Karpas-422 (cell line): Measurements from ENCODE around the gene ASXL2. TPM values are rescaled to one million over a fixed set of nuclear protein-coding genes. Genes with fewer than 3 reads are reported as not detected.
A peak's percentile ranks its signal among the peaks of the same experiment; 100 is the strongest.
"Not testable (repeated sequence)": the region's sequence is repeated elsewhere in the genome, so short reads cannot be mapped to it uniquely, and the experiment has no call there.

ENCODE experiments used
- DNase-seq: peaks from one replicate; pipeline ENCODE4 v3.0.0-alpha.2; 2015
- H2AFZ ChIP-seq: fragments of 200-600 bp; sonication (generic); 2 replicates; pipeline ENCODE4 v1.6.1; 2014; ENCODE audit warnings: antibody characterized with exemption, low read length, mixed read lengths
- H3K27ac ChIP-seq: fragments of 200-600 bp; sonication (generic); 2 replicates; pipeline ENCODE4 v1.5.1; 2014; ENCODE audit warnings: mild to moderate bottlenecking, low read length, moderate library complexity
- H3K27me3 ChIP-seq: fragments of 200-600 bp; sonication (generic); 2 replicates; pipeline ENCODE4 v1.6.1; 2014; ENCODE audit warnings: low read length, mixed read lengths
- H3K36me3 ChIP-seq: fragments of 200-600 bp; sonication (generic); 2 replicates; pipeline ENCODE4 v1.6.1; 2014; ENCODE audit warnings: low read length, mixed read lengths; ENCODE audit not compliant: insufficient read depth
- H3K4me1 ChIP-seq: fragments of 200-600 bp; sonication (generic); 2 replicates; pipeline ENCODE4 v1.6.1; 2014; ENCODE audit warnings: mild to moderate bottlenecking, low read length, mixed read lengths
- H3K4me2 ChIP-seq: fragments of 200-600 bp; sonication (generic); 2 replicates; pipeline ENCODE4 v1.6.1; 2014; ENCODE audit warnings: low read length, low read depth, mild to moderate bottlenecking; ENCODE audit not compliant: poor library complexity, severe bottlenecking
- H3K4me3 ChIP-seq: fragments of 200-600 bp; sonication (generic); 2 replicates; pipeline ENCODE4 v1.5.1; 2014; ENCODE audit warnings: mild to moderate bottlenecking, antibody characterized with exemption, low read length, mixed read lengths
- H3K79me2 ChIP-seq: fragments of 200-600 bp; sonication (generic); 2 replicates; pipeline ENCODE4 v1.6.1; 2014; ENCODE audit warnings: mild to moderate bottlenecking, low read length, mixed read lengths
- H3K9ac ChIP-seq: fragments of 200-600 bp; sonication (generic); 2 replicates; pipeline ENCODE4 v1.6.0; 2014; ENCODE audit warnings: low read length
- H3K9me2 ChIP-seq: fragments of 200-600 bp; sonication (generic), shearing (Covaris generic); replicated peaks from 2 replicates; pipeline ENCODE4 v1.6.0; 2014; ENCODE audit warnings: mild to moderate bottlenecking, low read length, moderate library complexity; ENCODE audit not compliant: insufficient read depth
- H3K9me3 ChIP-seq: fragments of 300-700, 200-600 bp; sonication (generic); 2 replicates; pipeline ENCODE4 v1.6.1; 2014; ENCODE audit warnings: low read length, mixed read lengths
- H4K20me1 ChIP-seq: fragments of 200-600 bp; sonication (generic); 2 replicates; pipeline ENCODE4 v1.6.1; 2014; ENCODE audit warnings: mild to moderate bottlenecking, antibody characterized with exemption, low read length, low read depth; ENCODE audit not compliant: insufficient read depth
- total RNA-seq: library from RNA; depleted of rRNA; stranded (reverse); fragments of >200 nt; shearing (Covaris generic); gene quantifications from 2 replicates; pipeline ENCODE4 v1.2.3, GENCODE V29; 2014; ENCODE audit warnings: low replicate concordance

ASXL2 gene
- total RNA-seq, 1 experiment from 2014 or later = 17.6 TPM

GRCh38 chr2:25853038-25853638 lies 25.1 kb downstream of the ASXL2 start:
- H3K9me3 ChIP-seq = no peaks in the 10 kb centered on the region
- no peaks in the 10 kb centered on the region for H3K27me3 ChIP-seq
- no peak overlapping the region for H2AFZ ChIP-seq
- no peaks in the 10 kb centered on the region for H3K9me2 ChIP-seq
- DNase-seq = peak; percentile 53
- H4K20me1 ChIP-seq = peaks cover 3% of the 10 kb centered on the region
- no peak overlapping the region for H3K9ac ChIP-seq
- H3K4me3 ChIP-seq = no peak overlapping the region
- peak overlapping the region; percentile 37; the same call in 1 of the 2 replicates for H3K27ac ChIP-seq
- H3K4me1 ChIP-seq = peaks cover 37% of the 10 kb centered on the region
- H3K79me2 ChIP-seq = peaks cover 87% of the 10 kb centered on the region
- peak overlapping the region; percentile 0 for H3K4me2 ChIP-seq
- no peaks in the 10 kb centered on the region for H3K36me3 ChIP-seq

- Histone ChIP-seq H3K79me2 (peaks cover 87% of the 10 kb centered on the region), H3K4me2 (peak overlapping the region; percentile 27), H4K20me1 (no peaks in the 10 kb centered on the region; the same call in 1 of the 2 replicates), H3K27me3 (no peaks in the 10 kb centered on the region), H3K36me3 (no peaks in the 10 kb centered on the region), H3K27ac (peak overlapping the region; percentile 55), H3K9me2 (no peaks in the 10 kb centered on the region), H2AFZ (no peak overlapping the region), H3K4me1 (peaks cover 37% of the 10 kb centered on the region), H3K9me3 (no peaks in the 10 kb centered on the region), H3K9ac (peak overlapping the region; percentile 8; the same call in 1 of the 2 replicates), H3K4me3 (no peak overlapping the region)
- DNase-seq = peak; percentile 86
These were observed 26.4 kb downstream of the ASXL2 start for GRCh38 chr2:25851740-25852503.

GRCh38 chr2:25850400-25850799 lies 27.9 kb downstream of the ASXL2 start:
- not testable (repeated sequence) for H3K27me3 ChIP-seq, H3K4me2 ChIP-seq, H3K9me2 ChIP-seq, H3K4me3 ChIP-seq, H3K9ac ChIP-seq, H3K36me3 ChIP-seq, DNase-seq, H3K9me3 ChIP-seq, H4K20me1 ChIP-seq, H3K27ac ChIP-seq, H2AFZ ChIP-seq
- peaks cover 37% of the 10 kb centered on the region for H3K4me1 ChIP-seq
- peaks cover 96% of the 10 kb centered on the region for H3K79me2 ChIP-seq

- H4K20me1 ChIP-seq, H3K9ac ChIP-seq, H3K9me2 ChIP-seq, H3K9me3 ChIP-seq, DNase-seq, H3K27ac ChIP-seq, H3K4me3 ChIP-seq, H2AFZ ChIP-seq, H3K36me3 ChIP-seq, H3K27me3 ChIP-seq, H3K4me2 ChIP-seq: not testable (repeated sequence)
- H3K4me1 ChIP-seq = peaks cover 30% of the 10 kb centered on the region
- H3K79me2 ChIP-seq = peaks cover 95% of the 10 kb centered on the region
These were observed 28.9 kb downstream of the ASXL2 start for GRCh38 chr2:25849350-25849749.

- Histone ChIP-seq H3K4me2 (no peak overlapping the region), H3K9me2 (no peaks in the 10 kb centered on the region), H3K4me3 (no peak overlapping the region), H3K27ac (no peak overlapping the region), H3K79me2 (peaks cover 81% of the 10 kb centered on the region), H3K27me3 (no peaks in the 10 kb centered on the region), H3K9ac (no peak overlapping the region), H3K4me1 (no peaks in the 10 kb centered on the region), H3K9me3 (no peaks in the 10 kb centered on the region), H3K36me3 (peaks cover 4% of the 10 kb centered on the region; the same call in 1 of the 2 replicates), H4K20me1 (no peaks in the 10 kb centered on the region), H2AFZ (no peak overlapping the region)
- DNase-seq = no peak
These were observed 32.3 kb downstream of the ASXL2 start for GRCh38 chr2:25845843-25846505.

- H3K9me3 ChIP-seq = no peaks in the 10 kb centered on the region
- H3K4me2 ChIP-seq = no peak overlapping the region
- no peaks in the 10 kb centered on the region for H4K20me1 ChIP-seq
- H3K9me2 ChIP-seq = no peaks in the 10 kb centered on the region
- H3K9ac ChIP-seq = no peak overlapping the region
- H3K4me3 ChIP-seq = no peak overlapping the region
- H2AFZ ChIP-seq = no peak overlapping the region
- no peak overlapping the region for H3K27ac ChIP-seq
- no peak for DNase-seq
- H3K36me3 ChIP-seq = peaks cover 4% of the 10 kb centered on the region; the same call in 1 of the 2 replicates
- no peaks in the 10 kb centered on the region for H3K27me3 ChIP-seq
- H3K4me1 ChIP-seq = no peaks in the 10 kb centered on the region
- peaks cover 81% of the 10 kb centered on the region for H3K79me2 ChIP-seq
These were observed 34.2 kb downstream of the ASXL2 start for GRCh38 chr2:25844089-25844488.

- Histone ChIP-seq H3K27me3 (no peaks in the 10 kb centered on the region), H3K79me2 (peaks cover 82% of the 10 kb centered on the region), H3K9me2 (no peaks in the 10 kb centered on the region), H3K9me3 (no peaks in the 10 kb centered on the region), H3K4me3 (no peak overlapping the region), H3K4me1 (no peaks in the 10 kb centered on the region), H3K9ac (no peak overlapping the region), H3K27ac (no peak overlapping the region), H3K4me2 (no peak overlapping the region), H4K20me1 (no peaks in the 10 kb centered on the region), H2AFZ (no peak overlapping the region), H3K36me3 (peaks cover 4% of the 10 kb centered on the region; the same call in 1 of the 2 replicates)
- no peak for DNase-seq
These were observed 36.1 kb downstream of the ASXL2 start for GRCh38 chr2:25842155-25842554.

GRCh38 chr2:25838152-25838756 lies 40.0 kb downstream of the ASXL2 start:
- DNase-seq = no peak
- no peak overlapping the region for H3K4me2 ChIP-seq
- H3K4me1 ChIP-seq = no peaks in the 10 kb centered on the region
- H3K36me3 ChIP-seq = peaks cover 7% of the 10 kb centered on the region
- no peaks in the 10 kb centered on the region for H3K9me2 ChIP-seq
- no peak overlapping the region for H2AFZ ChIP-seq
- H3K9me3 ChIP-seq = no peaks in the 10 kb centered on the region
- no peaks in the 10 kb centered on the region for H4K20me1 ChIP-seq
- H3K27ac ChIP-seq = no peak overlapping the region
- H3K4me3 ChIP-seq = no peak overlapping the region
- H3K79me2 ChIP-seq = peaks cover 86% of the 10 kb centered on the region
- H3K9ac ChIP-seq = no peak overlapping the region
- no peaks in the 10 kb centered on the region for H3K27me3 ChIP-seq
